GM12878 (cell line): ENCODE results near the gene CCDC134. TPM values are rescaled to one million over a fixed set of nuclear protein-coding genes. Genes with fewer than 3 reads are reported as not detected.

ENCODE experiments used
- ATAC-seq: fragments of 200-7000 bp; cut with Tn5 transposase; 3 replicates; pipeline ENCODE4 v1.9.1; 2020; ENCODE audit warnings: mild to moderate bottlenecking, moderate library complexity
- BruUV-seq: library from RNA; stranded (reverse); fragments of 400-500 nt; replicated peaks from 2 replicates; lab custom pipeline; 2021; lab: Mats Ljungman, UMichigan
- CTCF ChIA-PET: fragments of 300-600 bp; sonication (Branson Sonifier 250); formaldehyde crosslinking; extraction: SDS; loops from one replicate; lab custom pipeline; 2021; ENCODE audit warnings: inconsistent platforms; lab: Yijun Ruan, JAX
- POLR2A ChIA-PET: fragments of 350-600 bp; formaldehyde crosslinking; extraction: SDS; loops from one replicate; lab custom pipeline; 2021; ENCODE audit warnings: inconsistent platforms; lab: Charles Lee
- RAD21 ChIA-PET: fragments of 300-600 bp; sonication (Branson Sonifier 250); formaldehyde crosslinking; loops from one replicate; lab custom pipeline; 2023; ENCODE audit warnings: antibody characterized with exemption; ENCODE audit not compliant: unreplicated experiment; lab: Charles Lee
- SMC1A ChIA-PET: fragments of 300-600 bp; sonication (Branson Sonifier 250); formaldehyde crosslinking; loops from one replicate; lab custom pipeline; 2023; ENCODE audit not compliant: unreplicated experiment, uncharacterized antibody; lab: Charles Lee
- DNase-seq: peaks from one replicate; pipeline ENCODE4 v3.0.0-alpha.2; 2011; ENCODE audit warnings: low read depth, low spot score
- FAIRE-seq: peaks from 3 replicates; lab custom pipeline; 2011; peaks lifted over from hg19 to GRCh38; lab: Jason Lieb, UNC
- H2AFZ ChIP-seq: 2 replicates; pipeline ENCODE4 v1.6.0; 2011; ENCODE audit warnings: low read depth, low read length, control low read depth; ENCODE audit not compliant: control insufficient read depth
- H3K27ac ChIP-seq: 2 replicates; pipeline ENCODE4 v1.5.1; 2011; ENCODE audit warnings: control low read depth; ENCODE audit not compliant: control insufficient read depth, insufficient read depth
- H3K27me3 ChIP-seq, 2 experiments: replicated peaks in 1 of 2; 2 replicates each; pipeline versions ENCODE4 v1.6.0 to v1.6.1; 2011; ENCODE audit warnings: low read length in 1 of 2; ENCODE audit not compliant: control insufficient read depth in 2 of 2, insufficient read depth in 2 of 2
- H3K36me3 ChIP-seq, 2 experiments: 2 replicates each; pipeline ENCODE4 v1.5.1; 2011; ENCODE audit warnings: low read length in 1 of 2; ENCODE audit not compliant: control insufficient read depth in 2 of 2, insufficient read depth in 2 of 2
- H3K4me1 ChIP-seq: 2 replicates; pipeline ENCODE4 v1.6.1; 2011; ENCODE audit warnings: mild to moderate bottlenecking, low read length, moderate library complexity, mixed read lengths; ENCODE audit not compliant: control insufficient read depth, insufficient read depth
- H3K4me2 ChIP-seq: 2 replicates; pipeline ENCODE4 v1.6.0; 2011; ENCODE audit warnings: control low read depth; ENCODE audit not compliant: control insufficient read depth, insufficient read depth
- H3K4me3 ChIP-seq: fragments of 200-600 bp; sonication (generic); 2 replicates; pipeline ENCODE4 v1.5.1; 2016
- H3K79me2 ChIP-seq: 2 replicates; pipeline ENCODE4 v1.6.0; 2011; ENCODE audit warnings: low read length; ENCODE audit not compliant: control insufficient read depth, insufficient read depth
- H3K9ac ChIP-seq: 2 replicates; pipeline ENCODE4 v1.8.0; 2011; ENCODE audit warnings: low read length, control low read depth, mixed read lengths; ENCODE audit not compliant: control insufficient read depth, insufficient read depth
- H3K9me3 ChIP-seq: replicated peaks from 3 replicates; pipeline ENCODE4 v1.5.1; 2011; ENCODE audit warnings: mild to moderate bottlenecking, low read length; ENCODE audit not compliant: control insufficient read depth, insufficient read depth
- H4K20me1 ChIP-seq: 2 replicates; pipeline ENCODE4 v1.6.0; 2011; ENCODE audit not compliant: control insufficient read depth, insufficient read depth
- ATF7 ChIP-seq: fragments of 450-650 bp; IDR thresholded peaks from 2 replicates; pipeline ENCODE4 v1.6.1; 2016; ENCODE audit warnings: low read depth, mild to moderate bottlenecking
- EP300 ChIP-seq, 2 experiments: fragments of 150-350 bp in 1 of 2; IDR thresholded peaks; 2 replicates each; pipeline ENCODE4 v1.6.1; 2011 to 2012; ENCODE audit warnings: low read depth in 2 of 2, low read length in 2 of 2, borderline replicate concordance in 1 of 2, improper control_type of control experiment in 1 of 2, inconsistent platforms in 1 of 2; ENCODE audit not compliant: control insufficient read depth in 1 of 2
- JUND ChIP-seq: IDR thresholded peaks from 2 replicates; pipeline ENCODE4 v1.6.1; 2012; ENCODE audit warnings: low read depth, mild to moderate bottlenecking, low read length, improper control_type of control experiment, moderate library complexity
- SMARCA5 ChIP-seq: fragments of 450-650 bp; IDR thresholded peaks from 2 replicates; pipeline ENCODE4 v1.6.1; 2017; ENCODE audit warnings: mild to moderate bottlenecking
- SREBF2 ChIP-seq: IDR thresholded peaks from 2 replicates; pipeline ENCODE4 v1.6.1; 2012; ENCODE audit warnings: mild to moderate bottlenecking, low read length
- ZNF217 ChIP-seq: fragments of 450-650 bp; IDR thresholded peaks from 2 replicates; pipeline ENCODE4 v1.6.1; 2017; ENCODE audit warnings: antibody characterized with exemption, mild to moderate bottlenecking
- ZNF687 ChIP-seq: fragments of 450-650 bp; IDR thresholded peaks from 2 replicates; pipeline ENCODE4 v1.6.1; 2017; ENCODE audit warnings: mild to moderate bottlenecking, moderate library complexity
- WGBS: methylation state at CpG from one replicate; pipeline ENCODE4 v1.1.6; 2016; ENCODE audit warnings: low lambda C conversion rate; ENCODE audit not compliant: insufficient replicate concordance, insufficient coverage; ENCODE audit errors: missing lambda C conversion rate; 5-methylcytosine and 5-hydroxymethylcytosine counted together
- in situ Hi-C: fragments of 300-500 bp; cut with MboI; formaldehyde crosslinking; loops from 9 replicates; pipeline ENCODE4 v1.14.3; 2018; ENCODE audit warnings: mixed read lengths
- intact Hi-C: fragments of 100-400 bp; cut with micrococcal nuclease; formaldehyde crosslinking; loops from one replicate; pipeline ENCODE4 v1.14.2; 2022; ENCODE audit not compliant: unreplicated experiment
- polyA plus RNA-seq, 11 experiments: library from polyadenylated mRNA; depleted of rRNA in 4 of 11; unstranded in 6 of 11; stranded (reverse) in 5 of 11; fragments of >200 nt; fragmentation: Nextera tagmentation in 4 of 11; fragmentation: Illumina TruSeq in 1 of 11; extraction: Ambion mirVana in 4 of 11; extraction: Trizol in 1 of 11; gene quantifications; 1 replicate in 1 of 11; 2 replicates in 10 of 11; pipeline versions ENCODE4 v1.2.1 to v1.2.3, GENCODE V29; 2011 to 2016; ENCODE audit warnings: inconsistent platforms in 2 of 11, missing spikeins in 2 of 11, low read depth in 1 of 11
- total RNA-seq, 4 experiments: library from RNA; depleted of rRNA in 3 of 4; stranded (reverse); fragments of >200 nt in 3 of 4; fragmentation: Illumina TruSeq in 1 of 4; extraction: Trizol in 1 of 4; gene quantifications; 2 replicates each; pipeline versions ENCODE4 v1.2.1 to v1.2.3, GENCODE V29; 2013 to 2021
- TF ChIP-seq, protein P1 (sequence below): fragments of 450-650 bp; IDR thresholded peaks from 2 replicates; pipeline ENCODE4 v1.6.1; 2017; ENCODE audit warnings: mild to moderate bottlenecking, moderate library complexity
- TF ChIP-seq, protein P2 (sequence below): fragments of 450-650 bp; formaldehyde crosslinking; IDR thresholded peaks from 2 replicates; pipeline ENCODE4 v1.5.0; 2022; ENCODE audit warnings: mild to moderate bottlenecking, missing genetic modification characterization

Gene CCDC134
- total and polyA plus RNA-seq, 10 of the 15 experiments (the other 5 are each of a cell fraction or from before 2014, with no cell fraction given) = 0.35 to 19.3 (median 11.8) TPM

DNA sequence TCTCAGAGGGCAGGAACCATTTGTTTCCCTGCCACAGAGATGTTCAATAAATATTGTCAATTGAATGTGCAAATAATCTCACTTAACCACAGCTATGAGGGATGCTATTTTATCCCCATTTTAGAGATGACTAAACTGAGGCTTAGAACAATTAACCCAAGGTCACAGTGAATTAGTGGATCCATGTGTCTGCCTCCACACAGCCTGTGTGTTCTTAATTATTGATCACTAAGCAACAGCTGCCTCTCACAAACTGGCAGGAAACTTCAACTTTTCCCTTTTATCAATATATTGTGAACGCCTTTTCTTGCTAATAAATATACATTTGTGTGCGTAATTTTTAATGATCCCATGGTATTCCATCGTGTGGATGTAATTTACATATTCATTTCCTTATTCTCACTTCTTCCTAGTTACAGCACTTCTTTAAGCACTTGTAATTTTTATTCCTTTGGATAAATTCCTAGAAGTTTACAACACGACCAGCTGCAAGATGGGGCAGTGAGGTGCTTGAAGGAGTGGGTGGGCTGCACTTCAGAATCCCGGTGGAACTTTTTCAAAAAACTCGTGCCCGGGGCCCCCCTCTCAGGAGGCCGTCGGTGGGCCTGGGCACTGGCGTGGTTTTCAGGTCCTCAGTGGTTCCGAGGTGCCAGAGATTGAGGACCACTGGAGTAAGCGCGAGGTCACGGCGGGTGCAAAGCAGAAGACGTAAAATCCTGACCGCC is 31.5 kb downstream of the CCDC134 start:
- H2AFZ ChIP-seq = peak overlapping the region; percentile 6; the same call in 1 of the 2 replicates
- H3K4me1 ChIP-seq = peaks cover 12% of the 10 kb centered on the region
- DNase-seq (no peak), ATAC-seq (no peak), FAIRE-seq (no peak)
- H3K36me3 ChIP-seq = peaks cover 2 to 12% of the 10 kb centered on the region in 2 experiments; a peak in 3 of 4 replicates
- SMC1A ChIA-PET = interaction anchor here (0.8 to 6.2 kb wide), 19 partner anchors 13 to 143 kb away, joined by 3 to 62 read pairs (median 6); partner anchors contain the start of genes CCDC134, CENPM and SNU13
- H3K4me2 ChIP-seq = peak overlapping the region; percentile 88
- BruUV-seq = TSS peak; percentile 91
- RAD21 ChIA-PET = interaction anchor here (0.9 to 11.0 kb wide), 13 partner anchors 11 to 135 kb away, joined by 3 to 84 read pairs (median 6); partner anchors contain the start of gene TNFRSF13C
- H3K27ac ChIP-seq = peak overlapping the region; percentile 95
- H4K20me1 ChIP-seq = no peaks in the 10 kb centered on the region
- no peaks in the 10 kb centered on the region for H3K27me3 ChIP-seq
- in situ Hi-C loops = loop anchor here (5.0 kb wide), 1 partner anchor 115 kb away; the partner anchor contains the start of gene CENPM
- CTCF ChIA-PET = interaction anchor here (0.6 to 5.2 kb wide), 14 partner anchors 10 to 234 kb away, joined by 3 to 51 read pairs (median 6); partner anchors contain the start of gene SNU13
- H3K9ac ChIP-seq = peak overlapping the region; percentile 88
- intact Hi-C loops = loop anchor here (2.0 to 5.0 kb wide), 3 partner anchors 90 to 607 kb away; no protein-coding TSS in a partner anchor
- peak overlapping the region; percentile 62 for H3K4me3 ChIP-seq
- POLR2A ChIA-PET = interaction anchor here (0.6 to 7.8 kb wide), 21 partner anchors 8 to 143 kb away, joined by 3 to 72 read pairs (median 4); partner anchors contain the start of genes CCDC134, CENPM, SNU13 and TNFRSF13C
- peaks cover 55% of the 10 kb centered on the region for H3K79me2 ChIP-seq
- WGBS = 14% methylated on average over 17 of the region's 17 CpGs
- H3K9me3 ChIP-seq = no peaks in the 10 kb centered on the region; the same call in 2 of the 3 replicates
- TF ChIP-seq, protein P1, sequence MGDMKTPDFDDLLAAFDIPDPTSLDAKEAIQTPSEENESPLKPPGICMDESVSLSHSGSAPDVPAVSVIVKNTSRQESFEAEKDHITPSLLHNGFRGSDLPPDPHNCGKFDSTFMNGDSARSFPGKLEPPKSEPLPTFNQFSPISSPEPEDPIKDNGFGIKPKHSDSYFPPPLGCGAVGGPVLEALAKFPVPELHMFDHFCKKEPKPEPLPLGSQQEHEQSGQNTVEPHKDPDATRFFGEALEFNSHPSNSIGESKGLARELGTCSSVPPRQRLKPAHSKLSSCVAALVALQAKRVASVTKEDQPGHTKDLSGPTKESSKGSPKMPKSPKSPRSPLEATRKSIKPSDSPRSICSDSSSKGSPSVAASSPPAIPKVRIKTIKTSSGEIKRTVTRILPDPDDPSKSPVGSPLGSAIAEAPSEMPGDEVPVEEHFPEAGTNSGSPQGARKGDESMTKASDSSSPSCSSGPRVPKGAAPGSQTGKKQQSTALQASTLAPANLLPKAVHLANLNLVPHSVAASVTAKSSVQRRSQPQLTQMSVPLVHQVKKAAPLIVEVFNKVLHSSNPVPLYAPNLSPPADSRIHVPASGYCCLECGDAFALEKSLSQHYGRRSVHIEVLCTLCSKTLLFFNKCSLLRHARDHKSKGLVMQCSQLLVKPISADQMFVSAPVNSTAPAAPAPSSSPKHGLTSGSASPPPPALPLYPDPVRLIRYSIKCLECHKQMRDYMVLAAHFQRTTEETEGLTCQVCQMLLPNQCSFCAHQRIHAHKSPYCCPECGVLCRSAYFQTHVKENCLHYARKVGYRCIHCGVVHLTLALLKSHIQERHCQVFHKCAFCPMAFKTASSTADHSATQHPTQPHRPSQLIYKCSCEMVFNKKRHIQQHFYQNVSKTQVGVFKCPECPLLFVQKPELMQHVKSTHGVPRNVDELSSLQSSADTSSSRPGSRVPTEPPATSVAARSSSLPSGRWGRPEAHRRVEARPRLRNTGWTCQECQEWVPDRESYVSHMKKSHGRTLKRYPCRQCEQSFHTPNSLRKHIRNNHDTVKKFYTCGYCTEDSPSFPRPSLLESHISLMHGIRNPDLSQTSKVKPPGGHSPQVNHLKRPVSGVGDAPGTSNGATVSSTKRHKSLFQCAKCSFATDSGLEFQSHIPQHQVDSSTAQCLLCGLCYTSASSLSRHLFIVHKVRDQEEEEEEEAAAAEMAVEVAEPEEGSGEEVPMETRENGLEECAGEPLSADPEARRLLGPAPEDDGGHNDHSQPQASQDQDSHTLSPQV = no peak; the same call in 1 of the 2 replicates
- TF ChIP-seq ZNF687 (peak; percentile 79), SMARCA5 (0 out of 2 replicates have a peak, but pooled peaks have one; percentile 24), ZNF217 (peak; percentile 88), ATF7 (no peak), EP300 (IDR thresholded peaks at IDR 0.05; ENCODE audit: borderline replicate concordance in 1 of 2, control insufficient read depth in 1 of 2, low read depth in 2 of 2, low read length in 2 of 2) (0 out of 4 replicates have a peak, but pooled peaks of 1 of the 2 experiments have one; percentile 0), JUND (no peak), SREBF2 (no peak)
- TF ChIP-seq, protein P2, sequence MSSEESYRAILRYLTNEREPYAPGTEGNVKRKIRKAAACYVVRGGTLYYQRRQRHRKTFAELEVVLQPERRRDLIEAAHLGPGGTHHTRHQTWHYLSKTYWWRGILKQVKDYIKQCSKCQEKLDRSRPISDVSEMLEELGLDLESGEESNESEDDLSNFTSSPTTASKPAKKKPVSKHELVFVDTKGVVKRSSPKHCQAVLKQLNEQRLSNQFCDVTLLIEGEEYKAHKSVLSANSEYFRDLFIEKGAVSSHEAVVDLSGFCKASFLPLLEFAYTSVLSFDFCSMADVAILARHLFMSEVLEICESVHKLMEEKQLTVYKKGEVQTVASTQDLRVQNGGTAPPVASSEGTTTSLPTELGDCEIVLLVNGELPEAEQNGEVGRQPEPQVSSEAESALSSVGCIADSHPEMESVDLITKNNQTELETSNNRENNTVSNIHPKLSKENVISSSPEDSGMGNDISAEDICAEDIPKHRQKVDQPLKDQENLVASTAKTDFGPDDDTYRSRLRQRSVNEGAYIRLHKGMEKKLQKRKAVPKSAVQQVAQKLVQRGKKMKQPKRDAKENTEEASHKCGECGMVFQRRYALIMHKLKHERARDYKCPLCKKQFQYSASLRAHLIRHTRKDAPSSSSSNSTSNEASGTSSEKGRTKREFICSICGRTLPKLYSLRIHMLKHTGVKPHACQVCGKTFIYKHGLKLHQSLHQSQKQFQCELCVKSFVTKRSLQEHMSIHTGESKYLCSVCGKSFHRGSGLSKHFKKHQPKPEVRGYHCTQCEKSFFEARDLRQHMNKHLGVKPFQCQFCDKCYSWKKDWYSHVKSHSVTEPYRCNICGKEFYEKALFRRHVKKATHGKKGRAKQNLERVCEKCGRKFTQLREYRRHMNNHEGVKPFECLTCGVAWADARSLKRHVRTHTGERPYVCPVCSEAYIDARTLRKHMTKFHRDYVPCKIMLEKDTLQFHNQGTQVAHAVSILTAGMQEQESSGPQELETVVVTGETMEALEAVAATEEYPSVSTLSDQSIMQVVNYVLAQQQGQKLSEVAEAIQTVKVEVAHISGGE (CRISPR knock-in tag) = no peak
